ENCODE measurements around the gene CBX4.

Gene CBX4

GRCh38 chr17:79785017-79785899 lies 54.0 kb downstream of the CBX4 start:
- peaks cover 6% of the 10 kb centered on the region for H3K4me1 Mint-ChIP-seq
- no peaks in the 10 kb centered on the region for H3K36me3 Mint-ChIP-seq
- no peaks in the 10 kb centered on the region for H3K9me3 Mint-ChIP-seq
- ATAC-seq (ENCODE audit: low read depth) (no peak), DNase-seq (ENCODE audit: low spot score in 2 of 2) (no peak)
- no peak overlapping the region for H3K27ac Mint-ChIP-seq
- no peak overlapping the region for H3K4me3 Mint-ChIP-seq
- peaks cover 50% of the 10 kb centered on the region for H3K27me3 Mint-ChIP-seq

GRCh38 chr17:79784353-79785016 lies 54.8 kb downstream of the CBX4 start:
- no peak overlapping the region for H3K4me3 Mint-ChIP-seq
- peaks cover 55% of the 10 kb centered on the region for H3K27me3 Mint-ChIP-seq
- no peaks in the 10 kb centered on the region for H3K9me3 Mint-ChIP-seq
- H3K36me3 Mint-ChIP-seq, result no peaks in the 10 kb centered on the region
- DNase-seq (ENCODE audit: low spot score in 2 of 2) (no peak), ATAC-seq (ENCODE audit: low read depth) (no peak)
- no peak overlapping the region for H3K27ac Mint-ChIP-seq
- peaks cover 6% of the 10 kb centered on the region for H3K4me1 Mint-ChIP-seq

- no peak overlapping the region for H3K4me3 Mint-ChIP-seq
- ATAC-seq (ENCODE audit: low read depth) (no peak), DNase-seq (ENCODE audit: low spot score in 2 of 2) (no peak)
- peaks cover 7% of the 10 kb centered on the region for H3K4me1 Mint-ChIP-seq
- H3K36me3 Mint-ChIP-seq, result no peaks in the 10 kb centered on the region
- H3K9me3 Mint-ChIP-seq, result no peaks in the 10 kb centered on the region
- H3K27ac Mint-ChIP-seq, result no peak overlapping the region
- H3K27me3 Mint-ChIP-seq, result peaks cover 57% of the 10 kb centered on the region
Observed at GRCh38 chr17:79783891-79784290, 55.3 kb downstream of the CBX4 start.

Data from memory B cell (primary cell).